Right atrium auricular region (tissue), 2 donors: ENCODE measurements around the gene NIPAL3. TPM values are rescaled to one million over a fixed set of nuclear protein-coding genes. Genes with fewer than 3 reads are reported as not detected.

ENCODE experiments used
- DNase-seq: peaks from one replicate; pipeline ENCODE4 v3.0.0-alpha.2; 2019; ENCODE audit warnings: low spot score
- H3K27ac ChIP-seq, 2 donors: fragments of 200-600 bp; sonication (generic); 1 replicate in 1 of 2; 2 replicates in 1 of 2; pipeline ENCODE4 v1.5.1; 2016 to 2019
- H3K27me3 ChIP-seq, 2 donors: fragments of 200-600 bp; sonication (generic); one replicate each; pipeline versions ENCODE4 v1.5.1 to v1.6.0; 2017 to 2019
- H3K36me3 ChIP-seq: fragments of 200-600 bp; sonication (generic); one replicate; pipeline ENCODE4 v1.5.1; 2016
- H3K4me1 ChIP-seq, 2 donors: fragments of 200-600 bp; sonication (generic); one replicate each; pipeline versions ENCODE4 v1.5.1 to v1.6.0; 2017 to 2019
- H3K4me3 ChIP-seq, 2 donors: fragments of 200-600 bp; sonication (generic); 1 replicate in 1 of 2; 2 replicates in 1 of 2; pipeline ENCODE4 v1.5.1; 2017 to 2019; ENCODE audit warnings: mild to moderate bottlenecking in 1 of 2, moderate library complexity in 1 of 2
- H3K9me3 ChIP-seq, 2 donors: fragments of 200-600 bp; sonication (generic); one replicate each; pipeline ENCODE4 v1.5.1; 2019
- total RNA-seq, 2 donors: library from RNA; depleted of rRNA; stranded (reverse); fragments of >200 nt; gene quantifications; one replicate each; pipeline ENCODE4 v1.1.0, GENCODE V29; 2016
- TF ChIP-seq, protein P1 (sequence below), 2 donors: fragments of 200-600 bp; sonication (generic); IDR thresholded peaks; one replicate each; pipeline ENCODE4 v1.5.1; 2019; ENCODE audit warnings: antibody characterized with exemption in 2 of 2

The NIPAL3 gene
- total RNA-seq, 2 donors from 2014 or later = 34.8 to 43.3 TPM

DNA sequence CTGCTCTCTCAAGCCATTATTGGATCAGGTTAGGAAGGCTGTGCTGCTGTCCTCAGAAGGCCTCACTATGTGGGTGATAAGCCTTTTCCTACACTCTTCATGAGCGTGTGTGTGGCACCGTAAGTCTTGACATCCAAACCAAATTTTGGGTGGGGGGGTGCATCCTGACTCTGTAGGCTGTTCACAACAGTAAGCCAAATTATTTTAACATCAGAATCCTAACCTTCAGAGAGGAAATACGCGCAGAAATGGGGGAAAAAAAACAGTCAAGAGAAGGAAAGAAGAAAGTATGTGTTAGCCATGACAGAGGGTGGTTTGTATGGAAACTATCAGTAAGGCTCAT lies 23.0 kb upstream of the NIPAL3 start:
- TF ChIP-seq, protein P1, sequence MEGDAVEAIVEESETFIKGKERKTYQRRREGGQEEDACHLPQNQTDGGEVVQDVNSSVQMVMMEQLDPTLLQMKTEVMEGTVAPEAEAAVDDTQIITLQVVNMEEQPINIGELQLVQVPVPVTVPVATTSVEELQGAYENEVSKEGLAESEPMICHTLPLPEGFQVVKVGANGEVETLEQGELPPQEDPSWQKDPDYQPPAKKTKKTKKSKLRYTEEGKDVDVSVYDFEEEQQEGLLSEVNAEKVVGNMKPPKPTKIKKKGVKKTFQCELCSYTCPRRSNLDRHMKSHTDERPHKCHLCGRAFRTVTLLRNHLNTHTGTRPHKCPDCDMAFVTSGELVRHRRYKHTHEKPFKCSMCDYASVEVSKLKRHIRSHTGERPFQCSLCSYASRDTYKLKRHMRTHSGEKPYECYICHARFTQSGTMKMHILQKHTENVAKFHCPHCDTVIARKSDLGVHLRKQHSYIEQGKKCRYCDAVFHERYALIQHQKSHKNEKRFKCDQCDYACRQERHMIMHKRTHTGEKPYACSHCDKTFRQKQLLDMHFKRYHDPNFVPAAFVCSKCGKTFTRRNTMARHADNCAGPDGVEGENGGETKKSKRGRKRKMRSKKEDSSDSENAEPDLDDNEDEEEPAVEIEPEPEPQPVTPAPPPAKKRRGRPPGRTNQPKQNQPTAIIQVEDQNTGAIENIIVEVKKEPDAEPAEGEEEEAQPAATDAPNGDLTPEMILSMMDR (IDR thresholded peaks at IDR 0.05) = peak in 1 of 2 donors; percentile 9
- no peaks in the 10 kb centered on the region for H3K27me3 ChIP-seq
- H3K4me3 ChIP-seq = no peak overlapping the region
- H3K27ac ChIP-seq = peak overlapping the region; percentile 75 to 78
- peaks cover 0 to 16% of the 10 kb centered on the region in 2 donors for H3K4me1 ChIP-seq
- no peak for DNase-seq
- no peaks in the 10 kb centered on the region for H3K36me3 ChIP-seq
- no peaks in the 10 kb centered on the region for H3K9me3 ChIP-seq

GRCh38 chr1:24392982-24393650 lies 22.5 kb upstream of the NIPAL3 start:
- no peak overlapping the region for H3K4me3 ChIP-seq
- no peaks in the 10 kb centered on the region for H3K9me3 ChIP-seq
- H3K27me3 ChIP-seq = no peaks in the 10 kb centered on the region
- H3K27ac ChIP-seq = peak overlapping the region in 1 of 2 donors; percentile 78
- H3K4me1 ChIP-seq = peaks cover 0 to 16% of the 10 kb centered on the region in 2 donors
- peak; percentile 21 for DNase-seq
- no peaks in the 10 kb centered on the region for H3K36me3 ChIP-seq
- TF ChIP-seq, protein P1 (IDR thresholded peaks at IDR 0.05) = no peak

- Histone ChIP-seq H3K27me3 (no peaks in the 10 kb centered on the region), H3K4me3 (no peak overlapping the region), H3K27ac (no peak overlapping the region), H3K9me3 (no peaks in the 10 kb centered on the region), H3K36me3 (no peaks in the 10 kb centered on the region), H3K4me1 (peaks cover 0 to 16% of the 10 kb centered on the region in 2 donors)
- peak; percentile 51 for DNase-seq
- TF ChIP-seq, protein P1 (IDR thresholded peaks at IDR 0.05) = no peak
Measured at GRCh38 chr1:24393892-24394291, 21.7 kb upstream of the NIPAL3 start.

- no peak overlapping the region for H3K4me3 ChIP-seq
- DNase-seq = no peak
- H3K4me1 ChIP-seq = no peaks in the 10 kb centered on the region
- peaks cover 5% of the 10 kb centered on the region for H3K36me3 ChIP-seq
- TF ChIP-seq, protein P1 (IDR thresholded peaks at IDR 0.05) = no peak
- no peak overlapping the region for H3K27ac ChIP-seq
- H3K27me3 ChIP-seq = no peaks in the 10 kb centered on the region
- H3K9me3 ChIP-seq = no peaks in the 10 kb centered on the region
Measured at GRCh38 chr1:24400065-24400464, 15.5 kb upstream of the NIPAL3 start.

DNA sequence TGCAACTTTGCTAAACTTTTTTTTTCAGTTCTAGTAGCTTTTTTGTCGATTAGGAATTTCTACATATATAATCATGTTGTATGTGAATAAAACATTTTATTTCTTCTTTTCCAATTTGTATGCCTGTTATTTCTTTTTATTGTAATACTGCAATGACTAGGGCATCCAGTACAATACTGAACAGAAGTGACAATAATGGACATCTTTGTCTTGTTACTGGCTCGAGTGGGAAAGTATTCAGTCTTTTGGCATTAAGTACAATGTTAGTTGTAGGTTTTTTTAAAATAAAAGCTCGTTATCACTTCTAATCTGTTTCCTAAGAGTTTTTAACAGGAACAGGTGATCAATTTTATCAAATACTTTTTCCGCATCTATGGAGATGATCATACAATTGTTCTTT lies 11.8 kb upstream of the NIPAL3 start:
- DNase-seq = no peak
- H3K9me3 ChIP-seq = peaks cover 0 to 6% of the 10 kb centered on the region in 2 donors

More for the DNA sequence above, 11.8 kb upstream of the NIPAL3 start:
- Histone ChIP-seq H3K27ac (no peak overlapping the region), H3K27me3 (no peaks in the 10 kb centered on the region), H3K4me1 (no peaks in the 10 kb centered on the region), H3K4me3 (no peak overlapping the region), H3K36me3 (peaks cover 5% of the 10 kb centered on the region)
- TF ChIP-seq, protein P1 (IDR thresholded peaks at IDR 0.05) = no peak
